Liver (tissue), 9 donors: ENCODE measurements around the gene TPSB2. TPM values are rescaled to one million over a fixed set of nuclear protein-coding genes. Genes with fewer than 3 reads are reported as not detected.
A peak's percentile ranks its signal among the peaks of the same experiment; 100 is the strongest.

ENCODE experiments used
- DNase-seq: peaks from one replicate; pipeline ENCODE4 v3.0.0-alpha.2; 2017; ENCODE audit warnings: low spot score
- H3K27ac ChIP-seq, 2 donors: one replicate each; pipeline ENCODE4 v1.7.0; 2013; ENCODE audit warnings: inconsistent platforms in 2 of 2, low read length in 2 of 2, control low read depth in 1 of 2, low read depth in 1 of 2, mild to moderate bottlenecking in 1 of 2
- H3K27me3 ChIP-seq, 4 donors: one replicate each; pipeline versions ENCODE4 v1.6.1 to v1.7.0; 2013; ENCODE audit warnings: low read length in 3 of 4, inconsistent platforms in 1 of 4, mild to moderate bottlenecking in 1 of 4, moderate library complexity in 1 of 4; ENCODE audit not compliant: control insufficient read depth in 4 of 4, insufficient read depth in 4 of 4
- H3K36me3 ChIP-seq, 4 donors: one replicate each; pipeline versions ENCODE4 v1.6.1 to v1.7.0; 2013; ENCODE audit warnings: low read length in 3 of 4, mild to moderate bottlenecking in 3 of 4, low read depth in 1 of 4, moderate library complexity in 1 of 4; ENCODE audit not compliant: control insufficient read depth in 4 of 4, insufficient read depth in 3 of 4
- H3K4me1 ChIP-seq, 4 donors: one replicate each; pipeline versions ENCODE4 v1.6.1 to v1.7.0; 2013; ENCODE audit warnings: low read length in 3 of 4, mild to moderate bottlenecking in 3 of 4, moderate library complexity in 1 of 4; ENCODE audit not compliant: control insufficient read depth in 4 of 4, insufficient read depth in 4 of 4
- H3K4me3 ChIP-seq, 3 donors: one replicate each; pipeline versions ENCODE4 v1.6.1 to v1.7.0; 2013; ENCODE audit warnings: low read length in 3 of 3, control low read depth in 1 of 3, low read depth in 1 of 3, mild to moderate bottlenecking in 1 of 3
- H3K9ac ChIP-seq, 2 donors: one replicate each; pipeline ENCODE4 v1.7.0; 2013; ENCODE audit warnings: low read length in 2 of 2, mild to moderate bottlenecking in 2 of 2, moderate library complexity in 2 of 2, control low read depth in 1 of 2, low read depth in 1 of 2
- H3K9me3 ChIP-seq, 4 donors: one replicate each; pipeline versions ENCODE4 v1.6.1 to v1.7.0; 2013; ENCODE audit warnings: low read length in 3 of 4; ENCODE audit not compliant: control insufficient read depth in 4 of 4
- ATF3 ChIP-seq: IDR thresholded peaks from 2 replicates; pipeline ENCODE4 v1.6.1; 2016; ENCODE audit warnings: antibody characterized with exemption
- CTCF ChIP-seq: fragments of 150-350 bp; IDR thresholded peaks from 2 replicates; pipeline ENCODE4 v1.5.1; 2017; ENCODE audit warnings: improper control_type of control experiment, low read depth, low read length; ENCODE audit not compliant: missing input control
- EGR1 ChIP-seq, 2 donors: IDR thresholded peaks; 2 replicates each; pipeline ENCODE4 v1.6.1; 2016 to 2018; ENCODE audit warnings: antibody characterized with exemption in 2 of 2, low read depth in 2 of 2
- FOXA1 ChIP-seq: IDR thresholded peaks from 2 replicates; pipeline ENCODE4 v1.6.1; 2016; ENCODE audit warnings: antibody characterized with exemption
- FOXA2 ChIP-seq: IDR thresholded peaks from 2 replicates; pipeline ENCODE4 v1.6.1; 2016; ENCODE audit warnings: antibody characterized with exemption
- GABPA ChIP-seq, 2 donors: IDR thresholded peaks in 1 of 2; conservative IDR thresholded peaks in 1 of 2; 2 replicates each; pipeline ENCODE4 v1.6.1; 2016; ENCODE audit warnings: antibody characterized with exemption in 2 of 2, mild to moderate bottlenecking in 1 of 2, moderate library complexity in 1 of 2
- HNF4A ChIP-seq, 2 donors: conservative IDR thresholded peaks; 2 replicates each; pipeline ENCODE4 v1.6.1; 2016; ENCODE audit warnings: antibody characterized with exemption in 2 of 2, mild to moderate bottlenecking in 2 of 2
- HNF4G ChIP-seq: IDR thresholded peaks from 2 replicates; pipeline ENCODE4 v1.6.1; 2016; ENCODE audit warnings: antibody characterized with exemption
- JUND ChIP-seq, 2 donors: IDR thresholded peaks; 2 replicates each; pipeline ENCODE4 v1.6.1; 2016; ENCODE audit warnings: antibody characterized with exemption in 2 of 2
- MAX ChIP-seq: IDR thresholded peaks from 2 replicates; pipeline ENCODE4 v1.6.1; 2016; ENCODE audit warnings: antibody characterized with exemption
- NR2F2 ChIP-seq: IDR thresholded peaks from 2 replicates; pipeline ENCODE4 v1.6.1; 2016; ENCODE audit warnings: antibody characterized with exemption
- RAD21 ChIP-seq, 2 donors: IDR thresholded peaks; 2 replicates each; pipeline ENCODE4 v1.6.1; 2016; ENCODE audit warnings: antibody characterized with exemption in 2 of 2, mild to moderate bottlenecking in 2 of 2
- REST ChIP-seq: IDR thresholded peaks from 2 replicates; pipeline ENCODE4 v1.6.1; 2016; ENCODE audit warnings: antibody characterized with exemption, mild to moderate bottlenecking
- RXRA ChIP-seq, 2 donors: IDR thresholded peaks; 2 replicates each; pipeline ENCODE4 v1.6.1; 2017 to 2018; ENCODE audit warnings: antibody characterized with exemption in 2 of 2, mild to moderate bottlenecking in 1 of 2
- YY1 ChIP-seq: IDR thresholded peaks from 2 replicates; pipeline ENCODE4 v1.6.1; 2016; ENCODE audit warnings: antibody characterized with exemption, mild to moderate bottlenecking
- ZBTB33 ChIP-seq: IDR thresholded peaks from 2 replicates; pipeline ENCODE4 v1.6.1; 2016; ENCODE audit warnings: antibody characterized with exemption
- WGBS: extraction: QIAGEN DNeasy Blood & Tissue Kit; methylation state at CpG from one replicate; pipeline ENCODE4 v1.1.7; 2013; 5-methylcytosine and 5-hydroxymethylcytosine counted together
- polyA plus RNA-seq, 2 donors: library from polyadenylated mRNA; stranded (reverse) in 1 of 2; unstranded in 1 of 2; fragments of 200-250 nt in 1 of 2; fragments of >200 nt in 1 of 2; fragmentation: Nextera tagmentation in 1 of 2; extraction: Ambion mirVana in 1 of 2; gene quantifications; one replicate each; pipeline versions ENCODE4 v1.2.1 to v1.2.3, GENCODE V29; 2013 to 2015
- total RNA-seq, 2 donors: library from RNA; depleted of rRNA; stranded (reverse); fragments of >200 nt; gene quantifications; one replicate each; pipeline ENCODE4 v1.2.3, GENCODE V29; 2014
- donor health status: healthy.
- donor health status: healthy.
- donor health status: healthy.
- donor health status: healthy.
- donor health status: healthy.

Gene TPSB2
- total and polyA plus RNA-seq, 4 donors, result 0.09 to 12.7 (median 0.45) TPM

GRCh38 chr16:1197237-1197866 lies 32.6 kb downstream of the TPSB2 start:
- Histone ChIP-seq H3K36me3 (peaks cover 0 to 12% (median 3%) of the 10 kb centered on the region in 4 donors), H3K4me1 (peaks cover 16 to 44% (median 28%) of the 10 kb centered on the region in 4 donors), H3K9ac (no peak overlapping the region), H3K27me3 (no peaks in the 10 kb centered on the region), H3K27ac (no peak overlapping the region), H3K9me3 (no peaks in the 10 kb centered on the region), H3K4me3 (no peak overlapping the region)
- peak; percentile 34 for TF ChIP-seq FOXA2
- TF ChIP-seq JUND (IDR thresholded peaks at IDR 0.05), result no peak
- 50% methylated on average over 19 of the region's 19 CpGs for WGBS
- DNase-seq, result no peak

GRCh38 chr16:1196494-1196893 lies 33.5 kb downstream of the TPSB2 start:
- no peak overlapping the region for H3K4me3 ChIP-seq
- no peaks in the 10 kb centered on the region for H3K27me3 ChIP-seq
- no peaks in the 10 kb centered on the region for H3K9me3 ChIP-seq
- peaks cover 0 to 6% (median 2%) of the 10 kb centered on the region in 4 donors for H3K36me3 ChIP-seq
- TF ChIP-seq ATF3, result no peak
- TF ChIP-seq FOXA2, result no peak
- no peak for TF ChIP-seq MAX
- no peak for TF ChIP-seq HNF4G
- TF ChIP-seq ZBTB33, result no peak
- TF ChIP-seq HNF4A (conservative IDR thresholded peaks at IDR 0.05), result no peak
- TF ChIP-seq NR2F2, result no peak
- TF ChIP-seq REST, result no peak
- TF ChIP-seq CTCF, result no peak
- no peak for TF ChIP-seq YY1
- no peak for TF ChIP-seq EGR1 (IDR thresholded peaks at IDR 0.05; ENCODE audit: low read depth in 2 of 2)
- no peak for TF ChIP-seq RXRA (IDR thresholded peaks at IDR 0.05)
- no peak for TF ChIP-seq RAD21 (IDR thresholded peaks at IDR 0.05)
- TF ChIP-seq GABPA (IDR thresholded peaks at IDR 0.05 in 1 of 2, conservative IDR thresholded peaks at IDR 0.05 in 1 of 2), result no peak
- no peak for TF ChIP-seq JUND (IDR thresholded peaks at IDR 0.05)
- TF ChIP-seq FOXA1, result no peak
- H3K27ac ChIP-seq, result no peak overlapping the region
- no peak for DNase-seq
- peaks cover 22 to 51% (median 35%) of the 10 kb centered on the region in 4 donors for H3K4me1 ChIP-seq
- 80% methylated on average over 11 of the region's 11 CpGs for WGBS
- H3K9ac ChIP-seq, result no peak overlapping the region
